GM23338 (cell line): ENCODE measurements around the gene TP53BP1. TPM values are rescaled to one million over a fixed set of nuclear protein-coding genes. Genes with fewer than 3 reads are reported as not detected.
A peak's percentile ranks its signal among the peaks of the same experiment; 100 is the strongest.

Source experiments
- ATAC-seq: fragments of 200-7000 bp; cut with Tn5 transposase; 3 replicates; pipeline ENCODE4 v1.9.1; 2020
- DNase-seq: peaks from one replicate; pipeline ENCODE4 v3.0.0-alpha.2; 2015; ENCODE audit warnings: low spot score
- H2AFZ ChIP-seq: fragments of 200-600 bp; sonication (generic); 2 replicates; pipeline ENCODE4 v1.8.0; 2016; ENCODE audit warnings: antibody characterized with exemption, mild to moderate bottlenecking, moderate library complexity
- H3F3A ChIP-seq: fragments of 200-600 bp; sonication (generic); replicated peaks from 2 replicates; pipeline ENCODE4 v1.8.0; 2017; ENCODE audit warnings: antibody characterized with exemption, mixed run types, low read depth
- H3K27ac ChIP-seq: fragments of 200-600 bp; sonication (generic); 2 replicates; pipeline ENCODE4 v1.6.1; 2016; ENCODE audit warnings: low read depth
- H3K27me3 ChIP-seq: fragments of 200-600 bp; sonication (generic); 2 replicates; pipeline ENCODE4 v1.8.0; 2016; ENCODE audit warnings: mild to moderate bottlenecking, mixed run types, moderate library complexity; ENCODE audit not compliant: insufficient read depth
- H3K36me3 ChIP-seq: fragments of 200-600 bp; sonication (generic); 2 replicates; pipeline ENCODE4 v1.8.0; 2016; ENCODE audit warnings: mild to moderate bottlenecking; ENCODE audit not compliant: insufficient read depth
- H3K4me1 ChIP-seq: fragments of 200-600 bp; sonication (generic); 2 replicates; pipeline ENCODE4 v1.8.0; 2016; ENCODE audit warnings: mild to moderate bottlenecking, moderate library complexity; ENCODE audit not compliant: insufficient read depth
- H3K4me2 ChIP-seq: fragments of 200-600 bp; sonication (generic); 2 replicates; pipeline ENCODE4 v1.7.1; 2017; ENCODE audit warnings: mixed run types
- H3K4me3 ChIP-seq: fragments of 200-600 bp; sonication (generic); 2 replicates; pipeline ENCODE4 v1.6.1; 2016; ENCODE audit warnings: mixed run types
- H3K79me2 ChIP-seq: fragments of 200-600 bp; sonication (generic); replicated peaks from 2 replicates; pipeline ENCODE4 v1.8.0; 2017; ENCODE audit warnings: mild to moderate bottlenecking; ENCODE audit not compliant: insufficient read depth
- H3K9me2 ChIP-seq: fragments of 200-600 bp; sonication (generic); 2 replicates; pipeline ENCODE4 v1.8.0; 2017; ENCODE audit not compliant: insufficient read depth
- H4K20me1 ChIP-seq: fragments of 200-600 bp; sonication (generic); replicated peaks from 2 replicates; pipeline ENCODE4 v1.8.0; 2017; ENCODE audit warnings: mild to moderate bottlenecking; ENCODE audit not compliant: insufficient read depth
- H3K27ac Mint-ChIP-seq: 2 replicates; pipeline ENCODE4 v1.8.0; 2020; ENCODE audit warnings: inconsistent platforms, mild to moderate bottlenecking, moderate library complexity, mixed read lengths
- H3K27me3 Mint-ChIP-seq: 3 replicates; pipeline ENCODE4 v1.8.0; 2022; ENCODE audit warnings: low read depth, mild to moderate bottlenecking, moderate library complexity, mixed read lengths, inconsistent platforms; ENCODE audit not compliant: insufficient read depth, poor library complexity
- H3K36me3 Mint-ChIP-seq: 3 replicates; pipeline ENCODE4 v1.8.0; 2021; ENCODE audit warnings: low read depth, mild to moderate bottlenecking, inconsistent platforms, moderate library complexity, mixed read lengths
- H3K4me1 Mint-ChIP-seq: 3 replicates; pipeline ENCODE4 v1.8.0; 2020; ENCODE audit warnings: mild to moderate bottlenecking, inconsistent platforms, mixed read lengths
- H3K4me3 Mint-ChIP-seq: 3 replicates; pipeline ENCODE4 v1.8.0; 2021; ENCODE audit warnings: moderate library complexity, mild to moderate bottlenecking, inconsistent platforms, mixed read lengths
- H3K9me3 Mint-ChIP-seq: 3 replicates; pipeline ENCODE4 v1.8.0; 2020; ENCODE audit warnings: moderate library complexity, mild to moderate bottlenecking, inconsistent platforms, mixed read lengths
- CREB1 ChIP-seq: fragments of 250-450 bp; sonication (Bioruptor Pico); IDR thresholded peaks from 2 replicates; pipeline ENCODE4 v1.5.0; 2020; ENCODE audit warnings: low read depth, mild to moderate bottlenecking, moderate library complexity
- EZH2 ChIP-seq: fragments of 200-600 bp; sonication (generic); IDR thresholded peaks from one replicate; pipeline ENCODE4 v1.8.0; 2017; ENCODE audit warnings: antibody characterized with exemption, mild to moderate bottlenecking, low read depth; ENCODE audit not compliant: unreplicated experiment
- EZH2phosphoT487 ChIP-seq: fragments of 200-600 bp; sonication (generic); IDR thresholded peaks from one replicate; pipeline ENCODE4 v1.8.1; 2018; ENCODE audit warnings: antibody characterized with exemption; ENCODE audit not compliant: unreplicated experiment
- JUNB ChIP-seq: IDR thresholded peaks from one replicate; pipeline ENCODE4 v1.6.1; 2016; ENCODE audit warnings: antibody characterized with exemption; ENCODE audit not compliant: unreplicated experiment
- NANOG ChIP-seq: IDR thresholded peaks from 2 replicates; pipeline ENCODE4 v1.6.1; 2016; ENCODE audit warnings: antibody characterized with exemption, borderline replicate concordance
- POLR2AphosphoS5 ChIP-seq: IDR thresholded peaks from 2 replicates; pipeline ENCODE4 v1.6.1; 2016; ENCODE audit warnings: antibody characterized with exemption, low read depth
- STAT1 ChIP-seq: IDR thresholded peaks from one replicate; pipeline ENCODE4 v1.6.1; 2016; ENCODE audit warnings: antibody characterized with exemption; ENCODE audit not compliant: unreplicated experiment
- ZNF114 ChIP-seq: fragments of 250-450 bp; sonication (Bioruptor Pico); IDR thresholded peaks from 2 replicates; pipeline ENCODE4 v1.5.0; 2020; ENCODE audit warnings: mild to moderate bottlenecking, moderate library complexity
- ZNF331 ChIP-seq: fragments of 250-450 bp; sonication (Bioruptor Pico); IDR thresholded peaks from 2 replicates; pipeline ENCODE4 v1.5.0; 2020; ENCODE audit warnings: low read depth, mild to moderate bottlenecking, moderate library complexity
- polyA plus RNA-seq: library from polyadenylated mRNA; unstranded; fragments of >200 nt; fragmentation: Nextera tagmentation; extraction: Ambion mirVana; gene quantifications from 2 replicates; pipeline ENCODE4 v1.2.1, GENCODE V29; 2016
- total RNA-seq: library from RNA; depleted of rRNA; stranded (reverse); fragments of >200 nt; shearing (Covaris generic); gene quantifications from 2 replicates; pipeline ENCODE4 v1.2.3, GENCODE V29; 2014
- TF ChIP-seq, protein P1 (sequence below), 2 experiments: fragments of 200-600 bp in 1 of 2; sonication (generic) in 1 of 2; conservative IDR thresholded peaks; 2 replicates each; pipeline versions ENCODE4 v1.5.1 to v1.6.1; 2016 to 2017; ENCODE audit warnings: antibody characterized with exemption in 2 of 2, low read depth in 2 of 2, mild to moderate bottlenecking in 2 of 2, moderate library complexity in 1 of 2
- TF ChIP-seq, protein P2 (sequence below): fragments of 250-450 bp; sonication (Bioruptor Pico); IDR thresholded peaks from 2 replicates; pipeline ENCODE4 v1.5.0; 2020; ENCODE audit warnings: mild to moderate bottlenecking, moderate library complexity
- TF ChIP-seq, protein P3 (sequence below): IDR thresholded peaks from one replicate; pipeline ENCODE4 v1.6.1; 2018; ENCODE audit warnings: antibody characterized with exemption; ENCODE audit not compliant: unreplicated experiment
- TF ChIP-seq, protein P4 (sequence below): IDR thresholded peaks from 2 replicates; pipeline ENCODE4 v1.6.1; 2016; ENCODE audit warnings: antibody characterized with exemption

Gene TP53BP1
- total and polyA plus RNA-seq, 2 experiments from 2014 or later = 17.7 to 81.3 TPM

- TF ChIP-seq POLR2AphosphoS5 (no peak), STAT1 (no peak), EZH2 (no peak), EZH2phosphoT487 (no peak), CREB1 (CRISPR knock-in tag) (no peak), ZNF114 (CRISPR knock-in tag) (no peak), JUNB (no peak), NANOG (no peak), ZNF331 (CRISPR knock-in tag) (no peak)
- TF ChIP-seq, protein P1, sequence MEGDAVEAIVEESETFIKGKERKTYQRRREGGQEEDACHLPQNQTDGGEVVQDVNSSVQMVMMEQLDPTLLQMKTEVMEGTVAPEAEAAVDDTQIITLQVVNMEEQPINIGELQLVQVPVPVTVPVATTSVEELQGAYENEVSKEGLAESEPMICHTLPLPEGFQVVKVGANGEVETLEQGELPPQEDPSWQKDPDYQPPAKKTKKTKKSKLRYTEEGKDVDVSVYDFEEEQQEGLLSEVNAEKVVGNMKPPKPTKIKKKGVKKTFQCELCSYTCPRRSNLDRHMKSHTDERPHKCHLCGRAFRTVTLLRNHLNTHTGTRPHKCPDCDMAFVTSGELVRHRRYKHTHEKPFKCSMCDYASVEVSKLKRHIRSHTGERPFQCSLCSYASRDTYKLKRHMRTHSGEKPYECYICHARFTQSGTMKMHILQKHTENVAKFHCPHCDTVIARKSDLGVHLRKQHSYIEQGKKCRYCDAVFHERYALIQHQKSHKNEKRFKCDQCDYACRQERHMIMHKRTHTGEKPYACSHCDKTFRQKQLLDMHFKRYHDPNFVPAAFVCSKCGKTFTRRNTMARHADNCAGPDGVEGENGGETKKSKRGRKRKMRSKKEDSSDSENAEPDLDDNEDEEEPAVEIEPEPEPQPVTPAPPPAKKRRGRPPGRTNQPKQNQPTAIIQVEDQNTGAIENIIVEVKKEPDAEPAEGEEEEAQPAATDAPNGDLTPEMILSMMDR (conservative IDR thresholded peaks at IDR 0.05; ENCODE audit: low read depth in 2 of 2) = no peak
- TF ChIP-seq, protein P2, sequence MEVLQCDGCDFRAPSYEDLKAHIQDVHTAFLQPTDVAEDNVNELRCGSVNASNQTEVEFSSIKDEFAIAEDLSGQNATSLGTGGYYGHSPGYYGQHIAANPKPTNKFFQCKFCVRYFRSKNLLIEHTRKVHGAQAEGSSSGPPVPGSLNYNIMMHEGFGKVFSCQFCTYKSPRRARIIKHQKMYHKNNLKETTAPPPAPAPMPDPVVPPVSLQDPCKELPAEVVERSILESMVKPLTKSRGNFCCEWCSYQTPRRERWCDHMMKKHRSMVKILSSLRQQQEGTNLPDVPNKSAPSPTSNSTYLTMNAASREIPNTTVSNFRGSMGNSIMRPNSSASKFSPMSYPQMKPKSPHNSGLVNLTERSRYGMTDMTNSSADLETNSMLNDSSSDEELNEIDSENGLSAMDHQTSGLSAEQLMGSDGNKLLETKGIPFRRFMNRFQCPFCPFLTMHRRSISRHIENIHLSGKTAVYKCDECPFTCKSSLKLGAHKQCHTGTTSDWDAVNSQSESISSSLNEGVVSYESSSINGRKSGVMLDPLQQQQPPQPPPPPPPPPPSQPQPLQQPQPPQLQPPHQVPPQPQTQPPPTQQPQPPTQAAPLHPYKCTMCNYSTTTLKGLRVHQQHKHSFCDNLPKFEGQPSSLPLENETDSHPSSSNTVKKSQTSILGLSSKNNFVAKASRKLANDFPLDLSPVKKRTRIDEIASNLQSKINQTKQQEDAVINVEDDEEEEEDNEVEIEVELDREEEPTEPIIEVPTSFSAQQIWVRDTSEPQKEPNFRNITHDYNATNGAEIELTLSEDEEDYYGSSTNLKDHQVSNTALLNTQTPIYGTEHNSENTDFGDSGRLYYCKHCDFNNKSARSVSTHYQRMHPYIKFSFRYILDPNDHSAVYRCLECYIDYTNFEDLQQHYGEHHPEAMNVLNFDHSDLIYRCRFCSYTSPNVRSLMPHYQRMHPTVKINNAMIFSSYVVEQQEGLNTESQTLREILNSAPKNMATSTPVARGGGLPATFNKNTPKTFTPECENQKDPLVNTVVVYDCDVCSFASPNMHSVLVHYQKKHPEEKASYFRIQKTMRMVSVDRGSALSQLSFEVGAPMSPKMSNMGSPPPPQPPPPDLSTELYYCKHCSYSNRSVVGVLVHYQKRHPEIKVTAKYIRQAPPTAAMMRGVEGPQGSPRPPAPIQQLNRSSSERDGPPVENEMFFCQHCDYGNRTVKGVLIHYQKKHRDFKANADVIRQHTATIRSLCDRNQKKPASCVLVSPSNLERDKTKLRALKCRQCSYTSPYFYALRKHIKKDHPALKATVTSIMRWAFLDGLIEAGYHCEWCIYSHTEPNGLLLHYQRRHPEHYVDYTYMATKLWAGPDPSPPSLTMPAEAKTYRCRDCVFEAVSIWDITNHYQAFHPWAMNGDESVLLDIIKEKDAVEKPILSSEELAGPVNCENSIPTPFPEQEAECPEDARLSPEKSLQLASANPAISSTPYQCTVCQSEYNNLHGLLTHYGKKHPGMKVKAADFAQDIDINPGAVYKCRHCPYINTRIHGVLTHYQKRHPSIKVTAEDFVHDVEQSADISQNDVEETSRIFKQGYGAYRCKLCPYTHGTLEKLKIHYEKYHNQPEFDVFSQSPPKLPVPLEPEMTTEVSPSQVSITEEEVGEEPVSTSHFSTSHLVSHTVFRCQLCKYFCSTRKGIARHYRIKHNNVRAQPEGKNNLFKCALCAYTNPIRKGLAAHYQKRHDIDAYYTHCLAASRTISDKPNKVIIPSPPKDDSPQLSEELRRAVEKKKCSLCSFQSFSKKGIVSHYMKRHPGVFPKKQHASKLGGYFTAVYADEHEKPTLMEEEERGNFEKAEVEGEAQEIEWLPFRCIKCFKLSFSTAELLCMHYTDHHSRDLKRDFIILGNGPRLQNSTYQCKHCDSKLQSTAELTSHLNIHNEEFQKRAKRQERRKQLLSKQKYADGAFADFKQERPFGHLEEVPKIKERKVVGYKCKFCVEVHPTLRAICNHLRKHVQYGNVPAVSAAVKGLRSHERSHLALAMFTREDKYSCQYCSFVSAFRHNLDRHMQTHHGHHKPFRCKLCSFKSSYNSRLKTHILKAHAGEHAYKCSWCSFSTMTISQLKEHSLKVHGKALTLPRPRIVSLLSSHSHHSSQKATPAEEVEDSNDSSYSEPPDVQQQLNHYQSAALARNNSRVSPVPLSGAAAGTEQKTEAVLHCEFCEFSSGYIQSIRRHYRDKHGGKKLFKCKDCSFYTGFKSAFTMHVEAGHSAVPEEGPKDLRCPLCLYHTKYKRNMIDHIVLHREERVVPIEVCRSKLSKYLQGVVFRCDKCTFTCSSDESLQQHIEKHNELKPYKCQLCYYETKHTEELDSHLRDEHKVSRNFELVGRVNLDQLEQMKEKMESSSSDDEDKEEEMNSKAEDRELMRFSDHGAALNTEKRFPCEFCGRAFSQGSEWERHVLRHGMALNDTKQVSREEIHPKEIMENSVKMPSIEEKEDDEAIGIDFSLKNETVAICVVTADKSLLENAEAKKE (CRISPR knock-in tag) = no peak
- TF ChIP-seq, protein P3, sequence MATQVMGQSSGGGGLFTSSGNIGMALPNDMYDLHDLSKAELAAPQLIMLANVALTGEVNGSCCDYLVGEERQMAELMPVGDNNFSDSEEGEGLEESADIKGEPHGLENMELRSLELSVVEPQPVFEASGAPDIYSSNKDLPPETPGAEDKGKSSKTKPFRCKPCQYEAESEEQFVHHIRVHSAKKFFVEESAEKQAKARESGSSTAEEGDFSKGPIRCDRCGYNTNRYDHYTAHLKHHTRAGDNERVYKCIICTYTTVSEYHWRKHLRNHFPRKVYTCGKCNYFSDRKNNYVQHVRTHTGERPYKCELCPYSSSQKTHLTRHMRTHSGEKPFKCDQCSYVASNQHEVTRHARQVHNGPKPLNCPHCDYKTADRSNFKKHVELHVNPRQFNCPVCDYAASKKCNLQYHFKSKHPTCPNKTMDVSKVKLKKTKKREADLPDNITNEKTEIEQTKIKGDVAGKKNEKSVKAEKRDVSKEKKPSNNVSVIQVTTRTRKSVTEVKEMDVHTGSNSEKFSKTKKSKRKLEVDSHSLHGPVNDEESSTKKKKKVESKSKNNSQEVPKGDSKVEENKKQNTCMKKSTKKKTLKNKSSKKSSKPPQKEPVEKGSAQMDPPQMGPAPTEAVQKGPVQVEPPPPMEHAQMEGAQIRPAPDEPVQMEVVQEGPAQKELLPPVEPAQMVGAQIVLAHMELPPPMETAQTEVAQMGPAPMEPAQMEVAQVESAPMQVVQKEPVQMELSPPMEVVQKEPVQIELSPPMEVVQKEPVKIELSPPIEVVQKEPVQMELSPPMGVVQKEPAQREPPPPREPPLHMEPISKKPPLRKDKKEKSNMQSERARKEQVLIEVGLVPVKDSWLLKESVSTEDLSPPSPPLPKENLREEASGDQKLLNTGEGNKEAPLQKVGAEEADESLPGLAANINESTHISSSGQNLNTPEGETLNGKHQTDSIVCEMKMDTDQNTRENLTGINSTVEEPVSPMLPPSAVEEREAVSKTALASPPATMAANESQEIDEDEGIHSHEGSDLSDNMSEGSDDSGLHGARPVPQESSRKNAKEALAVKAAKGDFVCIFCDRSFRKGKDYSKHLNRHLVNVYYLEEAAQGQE = no peak
- TF ChIP-seq, protein P4, sequence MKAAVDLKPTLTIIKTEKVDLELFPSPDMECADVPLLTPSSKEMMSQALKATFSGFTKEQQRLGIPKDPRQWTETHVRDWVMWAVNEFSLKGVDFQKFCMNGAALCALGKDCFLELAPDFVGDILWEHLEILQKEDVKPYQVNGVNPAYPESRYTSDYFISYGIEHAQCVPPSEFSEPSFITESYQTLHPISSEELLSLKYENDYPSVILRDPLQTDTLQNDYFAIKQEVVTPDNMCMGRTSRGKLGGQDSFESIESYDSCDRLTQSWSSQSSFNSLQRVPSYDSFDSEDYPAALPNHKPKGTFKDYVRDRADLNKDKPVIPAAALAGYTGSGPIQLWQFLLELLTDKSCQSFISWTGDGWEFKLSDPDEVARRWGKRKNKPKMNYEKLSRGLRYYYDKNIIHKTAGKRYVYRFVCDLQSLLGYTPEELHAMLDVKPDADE = no peak
- ATAC-seq = no peak
- no peak for DNase-seq
- peak overlapping the region; percentile 34 for H3K27ac Mint-ChIP-seq
- Histone ChIP-seq H3K4me1 (no peaks in the 10 kb centered on the region), H3K4me2 (no peak overlapping the region), H3K27ac (no peak overlapping the region), H4K20me1 (peaks cover 16% of the 10 kb centered on the region), H3K79me2 (no peaks in the 10 kb centered on the region), H2AFZ (no peak overlapping the region), H3K27me3 (no peaks in the 10 kb centered on the region), H3K4me3 (no peak overlapping the region), H3F3A (no peaks in the 10 kb centered on the region), H3K9me2 (no peaks in the 10 kb centered on the region), H3K36me3 (peaks cover 58% of the 10 kb centered on the region)
- no peak overlapping the region for H3K4me3 Mint-ChIP-seq
- H3K9me3 Mint-ChIP-seq = no peaks in the 10 kb centered on the region
- H3K36me3 Mint-ChIP-seq = peaks cover 82% of the 10 kb centered on the region
- no peaks in the 10 kb centered on the region for H3K4me1 Mint-ChIP-seq
- H3K27me3 Mint-ChIP-seq = peaks cover 2% of the 10 kb centered on the region
Measured at GRCh38 chr15:43423793-43424192, 69.2 kb downstream of the TP53BP1 start.
